ENCODE results near the gene DUSP7.
"Not testable (repeated sequence)": the region's sequence is repeated elsewhere in the genome, so short reads cannot be mapped to it uniquely, and the experiment has no call there.

The DUSP7 gene

DNA sequence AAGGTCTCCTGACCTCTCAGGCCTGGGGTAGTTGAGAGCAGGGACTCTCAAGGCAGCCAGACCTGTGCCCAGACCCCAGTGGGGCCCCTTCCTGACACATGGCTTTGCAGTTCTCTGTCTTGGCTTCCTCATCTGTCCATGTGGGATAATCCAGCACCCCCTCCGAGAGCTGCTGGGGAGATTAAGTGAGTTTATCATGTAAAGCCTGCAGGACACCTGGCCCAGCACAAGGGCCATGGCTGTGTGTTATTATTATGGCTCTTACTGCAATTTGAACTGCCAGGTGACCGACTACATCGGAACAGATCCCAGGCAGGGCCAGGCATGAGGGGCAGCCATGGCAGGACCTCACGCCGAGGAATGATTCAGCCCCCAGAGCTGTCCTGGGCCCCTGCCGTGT, 12.6 kb downstream of the DUSP7 start:
- H3K9me2 ChIP-seq (replicated peaks; ENCODE audit: insufficient read depth, low read length), result no peaks in the 10 kb centered on the region
- H3K27me3 ChIP-seq (ENCODE audit: low read length), result no peaks in the 10 kb centered on the region
- H3K9me3 ChIP-seq (ENCODE audit: insufficient read depth, low read length), result no peaks in the 10 kb centered on the region
- H4K20me1 ChIP-seq (ENCODE audit: low read depth, low read length), result no peaks in the 10 kb centered on the region
- no peak overlapping the region for H2AFZ ChIP-seq (ENCODE audit: low read depth, low read length, severe bottlenecking)
- no peaks in the 10 kb centered on the region for H3K36me3 ChIP-seq (ENCODE audit: low read length)
- H3K27ac ChIP-seq (ENCODE audit: low read depth, low read length), result no peak overlapping the region
- no peak overlapping the region for H3K4me3 ChIP-seq (ENCODE audit: insufficient read depth, low read length, poor library complexity, severe bottlenecking)
- TF ChIP-seq CTCF (IDR thresholded peaks at IDR 0.05; ENCODE audit: insufficient read depth, low read length, poor library complexity, severe bottlenecking) (no peak), EZH2phosphoT487 (conservative IDR thresholded peaks at IDR 0.05; ENCODE audit: low read length) (no peak)
- no peak overlapping the region for H3K4me2 ChIP-seq (ENCODE audit: low read depth, low read length, poor library complexity, severe bottlenecking)
- no peaks in the 10 kb centered on the region for H3F3A ChIP-seq (ENCODE audit: insufficient read depth)
- no peak overlapping the region for H3K9ac ChIP-seq (ENCODE audit: low read length)
- H3K79me2 ChIP-seq (ENCODE audit: insufficient read depth, low read length), result no peaks in the 10 kb centered on the region

GRCh38 chr3:52043039-52043438, 13.3 kb downstream of the DUSP7 start:
- not testable (repeated sequence) for H3K4me3 ChIP-seq (ENCODE audit: insufficient read depth, low read length, poor library complexity, severe bottlenecking); H4K20me1 ChIP-seq (ENCODE audit: low read depth, low read length); H2AFZ ChIP-seq (ENCODE audit: low read depth, low read length, severe bottlenecking); H3K4me2 ChIP-seq (ENCODE audit: low read depth, low read length, poor library complexity, severe bottlenecking); H3K27me3 ChIP-seq (ENCODE audit: low read length); H3K79me2 ChIP-seq (ENCODE audit: insufficient read depth, low read length); H3K27ac ChIP-seq (ENCODE audit: low read depth, low read length); H3K9ac ChIP-seq (ENCODE audit: low read length); H3F3A ChIP-seq (ENCODE audit: insufficient read depth); H3K9me2 ChIP-seq (replicated peaks; ENCODE audit: insufficient read depth, low read length); H3K9me3 ChIP-seq (ENCODE audit: insufficient read depth, low read length); H3K36me3 ChIP-seq (ENCODE audit: low read length)

- H3K4me2 ChIP-seq (ENCODE audit: low read depth, low read length, poor library complexity, severe bottlenecking), result no peak overlapping the region
- TF ChIP-seq CTCF (IDR thresholded peaks at IDR 0.05; ENCODE audit: insufficient read depth, low read length, poor library complexity, severe bottlenecking) (no peak), EZH2phosphoT487 (conservative IDR thresholded peaks at IDR 0.05; ENCODE audit: low read length) (no peak)
Measured at GRCh38 chr3:52041118-52041731, 15.1 kb downstream of the DUSP7 start.

DNA sequence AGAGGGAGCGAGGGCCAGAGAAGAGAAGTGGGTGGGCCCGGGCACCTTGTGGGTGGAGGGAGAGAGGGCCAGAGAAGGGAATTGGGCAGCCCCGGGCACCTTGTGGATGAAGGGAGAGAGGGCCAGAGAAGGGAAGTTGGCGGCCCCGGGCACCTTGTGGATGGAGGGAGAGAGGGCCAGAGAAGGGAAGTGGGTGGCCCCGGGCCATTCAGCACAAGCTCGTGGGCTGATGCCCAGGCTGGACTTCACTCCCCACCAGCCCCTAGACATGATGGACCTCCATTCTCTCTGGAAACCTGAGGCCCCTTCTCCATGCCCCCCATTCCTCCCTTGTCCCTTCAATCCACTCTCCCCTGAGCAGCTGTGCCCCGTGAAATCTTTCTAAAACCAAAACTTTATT, 15.8 kb downstream of the DUSP7 start:
- Histone ChIP-seq H3K9ac (ENCODE audit: low read length) (no peak overlapping the region), H3K79me2 (ENCODE audit: insufficient read depth, low read length) (no peaks in the 10 kb centered on the region)

More at GRCh38 chr3:52041118-52041731, 15.1 kb downstream of the DUSP7 start:
- Histone ChIP-seq H4K20me1 (ENCODE audit: low read depth, low read length) (no peaks in the 10 kb centered on the region), H3K36me3 (ENCODE audit: low read length) (no peaks in the 10 kb centered on the region), H3K4me3 (ENCODE audit: insufficient read depth, low read length, poor library complexity, severe bottlenecking) (no peak overlapping the region), H3K9ac (ENCODE audit: low read length) (no peak overlapping the region), H3K9me2 (replicated peaks; ENCODE audit: insufficient read depth, low read length) (no peaks in the 10 kb centered on the region), H3F3A (ENCODE audit: insufficient read depth) (no peaks in the 10 kb centered on the region), H3K27me3 (ENCODE audit: low read length) (no peaks in the 10 kb centered on the region), H3K79me2 (ENCODE audit: insufficient read depth, low read length) (no peaks in the 10 kb centered on the region), H3K9me3 (ENCODE audit: insufficient read depth, low read length) (no peaks in the 10 kb centered on the region), H2AFZ (ENCODE audit: low read depth, low read length, severe bottlenecking) (no peak overlapping the region), H3K27ac (ENCODE audit: low read depth, low read length) (no peak overlapping the region)

More for the DNA sequence above, 15.8 kb downstream of the DUSP7 start:
- Histone ChIP-seq H3K27ac (ENCODE audit: low read depth, low read length) (no peak overlapping the region), H3K36me3 (ENCODE audit: low read length) (no peaks in the 10 kb centered on the region), H3K9me2 (replicated peaks; ENCODE audit: insufficient read depth, low read length) (no peaks in the 10 kb centered on the region), H3K27me3 (ENCODE audit: low read length) (no peaks in the 10 kb centered on the region), H3F3A (ENCODE audit: insufficient read depth) (no peaks in the 10 kb centered on the region), H2AFZ (ENCODE audit: low read depth, low read length, severe bottlenecking) (no peak overlapping the region), H3K9me3 (ENCODE audit: insufficient read depth, low read length) (no peaks in the 10 kb centered on the region), H4K20me1 (ENCODE audit: low read depth, low read length) (no peaks in the 10 kb centered on the region), H3K4me2 (ENCODE audit: low read depth, low read length, poor library complexity, severe bottlenecking) (no peak overlapping the region), H3K4me3 (ENCODE audit: insufficient read depth, low read length, poor library complexity, severe bottlenecking) (no peak overlapping the region)
- TF ChIP-seq CTCF (IDR thresholded peaks at IDR 0.05; ENCODE audit: insufficient read depth, low read length, poor library complexity, severe bottlenecking) (no peak), EZH2phosphoT487 (conservative IDR thresholded peaks at IDR 0.05; ENCODE audit: low read length) (no peak)

All from SU-DHL-6 (cell line).